HUES64 (cell line): ENCODE data around the gene PAOX.
"Not testable (repeated sequence)": the region's sequence is repeated elsewhere in the genome, so short reads cannot be mapped to it uniquely, and the experiment has no call there.

Source experiments
- H3K27ac ChIP-seq: 2 replicates; pipeline ENCODE4 v1.7.0; 2013; ENCODE audit warnings: low read depth, low read length, inconsistent platforms
- H3K27me3 ChIP-seq: 2 replicates; pipeline ENCODE4 v1.6.1; 2013; ENCODE audit warnings: mild to moderate bottlenecking, low read length; ENCODE audit not compliant: insufficient read depth
- H3K36me3 ChIP-seq: 2 replicates; pipeline ENCODE4 v1.6.1; 2013; ENCODE audit warnings: mild to moderate bottlenecking, low read length; ENCODE audit not compliant: insufficient read depth
- H3K4me1 ChIP-seq: 2 replicates; pipeline ENCODE4 v1.6.1; 2013; ENCODE audit warnings: mild to moderate bottlenecking, low read length, moderate library complexity; ENCODE audit not compliant: insufficient read depth
- H3K4me3 ChIP-seq: 2 replicates; pipeline ENCODE4 v1.5.1; 2013; ENCODE audit warnings: mild to moderate bottlenecking, low read length, moderate library complexity
- H3K9ac ChIP-seq: 2 replicates; pipeline ENCODE4 v1.6.1; 2013; ENCODE audit warnings: mild to moderate bottlenecking, low read depth, low read length
- H3K9me3 ChIP-seq: 2 replicates; pipeline ENCODE4 v1.6.1; 2013; ENCODE audit warnings: low read depth, low read length; ENCODE audit not compliant: insufficient read depth
- WGBS: fragments of 150-250, 120-280 bp; methylation state at CpG from one replicate; pipeline ENCODE4 v1.1.7; 2013; ENCODE audit warnings: missing lambda C conversion rate; 5-methylcytosine and 5-hydroxymethylcytosine counted together

The PAOX gene

GRCh38 chr10:133400624-133401424 lies 21.8 kb downstream of the PAOX start:
- Histone ChIP-seq H3K27me3 (no peaks in the 10 kb centered on the region), H3K4me1 (no peaks in the 10 kb centered on the region), H3K4me3 (no peak overlapping the region), H3K9ac (no peak overlapping the region), H3K27ac (no peak overlapping the region), H3K36me3 (peaks cover 88% of the 10 kb centered on the region), H3K9me3 (no peaks in the 10 kb centered on the region)
- 95% methylated on average over 10 of the region's 10 CpGs for WGBS

DNA sequence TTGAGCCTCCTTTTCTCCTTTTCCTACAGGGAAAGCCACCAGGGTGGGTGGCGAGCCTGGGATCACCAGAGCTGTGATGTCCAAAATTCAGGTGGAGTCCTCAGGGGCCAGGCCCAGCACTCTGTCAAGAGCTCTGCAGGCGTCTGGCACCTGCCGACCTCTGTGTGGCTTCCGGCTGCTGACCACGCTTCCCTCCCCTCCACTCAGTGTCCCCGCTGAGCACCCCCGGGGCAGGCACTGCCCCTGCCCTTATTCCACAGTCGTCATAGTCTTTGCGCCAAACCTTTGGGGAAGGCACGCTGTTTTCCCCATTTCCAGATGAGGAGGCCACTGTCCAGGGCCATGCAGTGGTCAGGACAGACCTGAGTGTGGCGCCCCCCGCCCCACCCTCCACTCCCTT lies 22.4 kb downstream of the PAOX start:
- Histone ChIP-seq H3K9ac (no peak overlapping the region), H3K4me3 (no peak overlapping the region), H3K36me3 (peaks cover 85% of the 10 kb centered on the region), H3K27ac (no peak overlapping the region), H3K27me3 (no peaks in the 10 kb centered on the region), H3K4me1 (no peaks in the 10 kb centered on the region), H3K9me3 (no peaks in the 10 kb centered on the region)
- WGBS = 94% methylated on average over 12 of the region's 12 CpGs

DNA sequence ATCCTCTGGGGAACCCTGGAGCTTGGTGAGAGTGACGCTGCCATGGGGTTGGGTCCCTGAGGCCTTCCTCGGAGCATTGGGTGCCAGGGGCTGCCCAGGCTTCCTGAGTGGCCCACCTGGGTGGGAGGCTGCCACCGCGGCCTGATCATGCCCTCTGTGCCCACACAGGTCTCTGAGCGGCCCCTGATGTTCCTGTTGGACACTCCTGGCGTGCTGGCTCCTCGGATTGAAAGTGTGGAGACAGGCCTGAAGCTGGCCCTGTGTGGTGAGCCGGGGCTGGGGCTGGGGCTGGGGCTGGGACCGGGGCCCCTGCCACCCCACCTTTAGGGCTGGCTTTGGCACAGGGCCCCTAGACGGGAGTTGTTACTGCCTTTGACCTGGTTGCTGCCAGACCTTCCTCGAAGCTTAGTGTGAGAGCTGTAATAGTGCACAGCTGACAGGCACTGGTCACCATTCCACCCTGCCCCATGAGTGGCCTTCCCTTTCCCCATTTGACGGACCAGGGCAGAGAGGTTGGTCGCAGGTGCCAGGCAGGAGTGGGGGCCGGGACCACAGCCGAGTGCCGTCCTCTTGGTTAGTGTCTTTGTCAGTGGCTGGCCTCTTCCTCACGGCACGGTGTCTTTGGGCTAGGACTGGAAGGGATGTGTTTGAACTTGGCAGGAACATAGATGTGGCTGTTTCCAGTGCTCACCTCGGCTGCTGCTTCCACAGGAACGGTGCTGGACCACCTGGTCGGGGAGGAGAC lies 23.1 kb downstream of the PAOX start:
- Histone ChIP-seq H3K27me3 (no peaks in the 10 kb centered on the region), H3K9ac (no peak overlapping the region), H3K4me1 (no peaks in the 10 kb centered on the region), H3K27ac (no peak overlapping the region), H3K9me3 (no peaks in the 10 kb centered on the region), H3K4me3 (no peak overlapping the region), H3K36me3 (peaks cover 83% of the 10 kb centered on the region)
- 96% methylated on average over 21 of the region's 21 CpGs for WGBS

GRCh38 chr10:133403359-133403758 lies 24.3 kb downstream of the PAOX start:
- Histone ChIP-seq H3K27ac (no peak overlapping the region), H3K36me3 (peaks cover 85% of the 10 kb centered on the region), H3K9me3 (no peaks in the 10 kb centered on the region), H3K4me1 (no peaks in the 10 kb centered on the region), H3K4me3 (no peak overlapping the region), H3K9ac (no peak overlapping the region), H3K27me3 (no peaks in the 10 kb centered on the region)
- 87% methylated on average over 16 of the region's 16 CpGs for WGBS

DNA sequence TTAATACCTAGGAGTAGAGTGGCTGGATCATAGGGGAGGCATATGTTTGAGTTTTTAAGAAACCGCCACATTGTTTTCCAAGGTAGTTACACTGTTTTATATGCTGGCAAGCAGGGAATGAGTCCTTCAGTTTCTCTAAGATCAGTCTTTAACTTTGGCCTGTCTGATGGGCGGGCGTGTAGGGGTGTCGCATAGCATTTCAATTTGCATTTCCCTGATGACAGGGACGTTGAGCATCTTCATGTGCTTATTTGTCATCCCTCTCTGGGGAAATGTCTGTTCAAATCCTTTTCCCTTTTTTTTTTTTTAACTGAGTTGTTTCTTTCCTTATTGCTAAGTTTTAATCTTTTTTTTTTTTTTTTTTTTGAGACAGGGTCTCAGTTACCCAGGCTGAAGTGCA lies 24.7 kb downstream of the PAOX start:
- peaks cover 85% of the 10 kb centered on the region for H3K36me3 ChIP-seq

DNA sequence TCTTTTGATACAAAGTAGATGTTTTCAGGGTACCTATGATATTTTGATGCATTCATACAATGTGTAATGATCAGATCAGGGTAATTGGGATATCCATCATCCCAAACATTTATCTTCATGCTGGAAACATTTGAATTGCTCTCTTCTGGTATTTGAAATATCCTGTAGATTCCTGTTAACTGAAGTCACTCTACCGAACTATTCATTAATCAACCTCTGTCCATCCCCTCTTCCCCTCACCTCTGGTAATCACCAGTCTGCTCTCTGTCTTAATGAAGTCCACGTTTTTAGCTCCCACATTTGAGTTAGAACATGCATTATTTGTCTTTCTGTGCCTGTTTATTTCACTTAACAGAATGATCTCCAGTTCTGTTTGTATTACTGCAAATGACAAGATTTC lies 26.2 kb downstream of the PAOX start:
- Histone ChIP-seq H3K4me3 (no peak overlapping the region), H3K4me1 (no peaks in the 10 kb centered on the region), H3K9ac (no peak overlapping the region), H3K9me3 (peaks cover 1% of the 10 kb centered on the region; the same call in 1 of the 2 replicates), H3K36me3 (peaks cover 86% of the 10 kb centered on the region), H3K27ac (no peak overlapping the region), H3K27me3 (no peaks in the 10 kb centered on the region)
- WGBS = 93% methylated on average over 2 of the region's 2 CpGs

More for the DNA sequence above, 24.7 kb downstream of the PAOX start:
- H3K27me3 ChIP-seq = no peaks in the 10 kb centered on the region
- H3K4me1 ChIP-seq = no peaks in the 10 kb centered on the region
- no peaks in the 10 kb centered on the region for H3K9me3 ChIP-seq
- 96% methylated on average over 5 of the region's 5 CpGs for WGBS
- no peak overlapping the region for H3K9ac ChIP-seq
- no peak overlapping the region for H3K4me3 ChIP-seq
- no peak overlapping the region for H3K27ac ChIP-seq

DNA sequence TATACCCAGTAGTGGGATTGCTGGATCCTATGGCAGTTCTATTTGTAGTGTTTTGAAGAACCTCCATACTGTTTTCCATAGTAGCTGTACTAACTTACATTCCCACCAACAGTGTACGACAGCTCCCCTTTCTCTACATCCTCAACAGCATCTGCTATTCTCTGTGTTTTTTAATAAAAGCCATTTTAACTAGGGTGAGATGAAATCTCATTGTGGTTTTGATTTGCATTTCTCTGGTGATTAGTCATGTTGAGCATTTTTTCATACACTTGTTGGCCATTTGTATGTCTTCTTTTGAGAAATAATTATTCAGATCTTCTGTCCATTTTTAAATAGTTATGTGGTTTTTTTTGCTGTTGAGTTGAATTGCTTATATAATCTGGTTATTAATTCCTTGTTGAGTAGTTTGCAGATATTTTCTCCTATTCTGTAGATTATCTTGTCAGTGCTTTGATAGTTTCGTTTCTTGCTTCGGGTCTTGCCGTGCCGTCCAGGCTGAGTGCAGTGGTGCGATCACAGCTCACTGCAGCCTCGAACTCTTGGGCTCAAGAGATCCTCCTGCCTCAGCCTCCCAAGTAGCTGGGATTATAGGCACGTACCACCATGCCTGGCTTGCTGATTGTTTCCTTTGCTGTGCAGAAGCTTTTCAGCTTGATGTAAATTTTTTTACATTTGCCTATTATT lies 26.9 kb downstream of the PAOX start:
- no peaks in the 10 kb centered on the region for H3K27me3 ChIP-seq
- no peak overlapping the region for H3K9ac ChIP-seq
- no peak overlapping the region for H3K27ac ChIP-seq
- H3K36me3 ChIP-seq = peaks cover 86% of the 10 kb centered on the region
- H3K4me1 ChIP-seq = no peaks in the 10 kb centered on the region
- no peak overlapping the region for H3K4me3 ChIP-seq
- H3K9me3 ChIP-seq = peaks cover 9% of the 10 kb centered on the region
- 97% methylated on average over 8 of the region's 8 CpGs for WGBS

GRCh38 chr10:133411523-133412380 lies 32.7 kb downstream of the PAOX start:
- Histone ChIP-seq H3K4me1 (no peaks in the 10 kb centered on the region), H3K27me3 (no peaks in the 10 kb centered on the region), H3K36me3 (peaks cover 81% of the 10 kb centered on the region), H3K9me3 (peaks cover 40% of the 10 kb centered on the region), H3K9ac (no peak overlapping the region), H3K27ac (no peak overlapping the region), H3K4me3 (no peak overlapping the region)
- 98% methylated on average over 6 of the region's 7 CpGs for WGBS

DNA sequence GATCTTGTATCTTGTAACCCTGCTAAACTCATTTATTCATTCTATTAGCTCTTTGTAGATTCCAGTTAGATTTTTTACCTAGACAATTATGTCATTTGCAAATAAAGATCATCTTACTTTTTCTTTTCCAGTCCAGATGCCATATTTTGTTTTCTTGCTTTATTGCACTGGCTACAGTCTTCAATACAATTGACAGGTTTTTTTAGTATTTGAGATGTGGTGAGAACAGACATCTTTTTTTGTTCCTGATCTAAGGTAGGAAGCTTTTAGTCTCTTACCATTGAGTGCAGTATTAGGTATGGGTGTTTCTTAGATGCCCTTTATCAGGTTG lies 33.3 kb downstream of the PAOX start:
- Histone ChIP-seq H3K27me3 (no peaks in the 10 kb centered on the region), H3K9ac (no peak overlapping the region), H3K9me3 (peaks cover 40% of the 10 kb centered on the region), H3K36me3 (peaks cover 75% of the 10 kb centered on the region), H3K4me3 (no peak overlapping the region), H3K4me1 (no peaks in the 10 kb centered on the region), H3K27ac (no peak overlapping the region)

DNA sequence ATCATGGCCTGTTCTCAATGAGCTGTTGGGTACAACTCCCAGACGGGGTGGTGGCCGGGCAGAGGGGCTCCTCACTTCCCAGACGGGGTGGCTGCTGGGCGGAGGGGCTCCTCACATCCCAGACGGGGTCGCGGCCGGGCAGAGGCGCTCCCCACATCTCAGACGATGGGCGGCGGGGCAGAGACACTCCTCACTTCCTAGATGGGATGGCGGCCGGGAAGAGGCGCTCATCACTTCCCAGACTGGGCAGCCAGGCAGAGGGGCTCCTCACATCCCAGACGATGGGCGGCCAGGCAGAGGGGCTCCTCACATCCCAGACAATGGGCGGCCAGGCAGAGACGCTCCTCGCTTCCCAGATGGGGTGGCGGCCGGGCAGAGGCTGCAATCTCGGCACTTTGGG lies 35.3 kb downstream of the PAOX start:
- not testable (repeated sequence) for H3K4me3 ChIP-seq, H3K27me3 ChIP-seq, H3K4me1 ChIP-seq, H3K9ac ChIP-seq, H3K27ac ChIP-seq
- H3K9me3 ChIP-seq = peaks cover 40% of the 10 kb centered on the region
- H3K36me3 ChIP-seq = peaks cover 62% of the 10 kb centered on the region
- WGBS = 97% methylated on average over 20 of the region's 23 CpGs
